HG03066 (cell line): ENCODE measurements around the gene MFSD11.
"Not testable (repeated sequence)": the region's sequence is repeated elsewhere in the genome, so short reads cannot be mapped to it uniquely, and the experiment has no call there.

Experiments used
- ATAC-seq: cut with Tn5 transposase; IDR thresholded peaks from one replicate; pipeline ENCODE4 v1.9.1; 2021; ENCODE audit warnings: low read depth; ENCODE audit not compliant: unreplicated experiment

MFSD11 gene

GRCh38 chr17:76725580-76726230, 12.2 kb upstream of the MFSD11 start:
- no peak for ATAC-seq

GRCh38 chr17:76726231-76726775, 11.6 kb upstream of the MFSD11 start, which contains the start of gene JMJD6:
TSS of gene JMJD6 (minus strand) at chr17:76726606. CDS start at chr17:76726475, 131 bp downstream.
- ATAC-seq = peak; percentile 71

GRCh38 chr17:76726776-76727718, 10.9 kb upstream of the MFSD11 start, which contains the start of gene METTL23:
TSS of gene METTL23 (plus strand) at chr17:76726839. CDS start at chr17:76729711, 2,872 bp downstream.
- peak; percentile 47 for ATAC-seq

- ATAC-seq = no peak
Observed at GRCh38 chr17:76727745-76728456, 10.0 kb upstream of the MFSD11 start.

- not testable (repeated sequence) for ATAC-seq
Observed at GRCh38 chr17:76731800-76732733, 5.9 kb upstream of the MFSD11 start.

- no peak for ATAC-seq
Observed at GRCh38 chr17:76732734-76733617, 4.9 kb upstream of the MFSD11 start.

GRCh38 chr17:76733618-76733957, 4.3 kb upstream of the MFSD11 start:
- ATAC-seq = no peak

GRCh38 chr17:76734080-76734840, 3.7 kb upstream of the MFSD11 start:
- ATAC-seq = no peak

GRCh38 chr17:76735006-76735405, 2.9 kb upstream of the MFSD11 start:
- no peak for ATAC-seq

GRCh38 chr17:76735586-76736348, 2.2 kb upstream of the MFSD11 start:
- ATAC-seq = no peak

GRCh38 chr17:76736349-76737081, 1.4 kb upstream of the MFSD11 start:
- peak; percentile 4 for ATAC-seq

GRCh38 chr17:76737082-76737675, 740 bp upstream of the MFSD11 start, which contains the start of gene SRSF2:
TSS of gene SRSF2 (minus strand) at chr17:76737331. CDS start at chr17:76737160, 171 bp downstream.
- ATAC-seq = peak; percentile 54

- no peak for ATAC-seq
Observed at GRCh38 chr17:76738468-76738850, 540 bp downstream of the MFSD11 start.

GRCh38 chr17:76739568-76740115, 1.7 kb downstream of the MFSD11 start:
- ATAC-seq = not testable (repeated sequence)

GRCh38 chr17:76740329-76741118, 2.6 kb downstream of the MFSD11 start:
- no peak for ATAC-seq
